Stimulated activated CD8-positive, alpha-beta memory T cell treated with anti-CD3 and anti-CD28 coated beads, Interleukin-2, amount 100 ng/mL, for 48 hours (primary cell): ENCODE results near the gene CNTN1.

ENCODE experiments used
- DNase-seq, 2 donors: peaks; one replicate each; pipeline ENCODE4 v3.0.0-alpha.2; 2020; ENCODE audit warnings: low read depth in 2 of 2

The CNTN1 gene

DNA sequence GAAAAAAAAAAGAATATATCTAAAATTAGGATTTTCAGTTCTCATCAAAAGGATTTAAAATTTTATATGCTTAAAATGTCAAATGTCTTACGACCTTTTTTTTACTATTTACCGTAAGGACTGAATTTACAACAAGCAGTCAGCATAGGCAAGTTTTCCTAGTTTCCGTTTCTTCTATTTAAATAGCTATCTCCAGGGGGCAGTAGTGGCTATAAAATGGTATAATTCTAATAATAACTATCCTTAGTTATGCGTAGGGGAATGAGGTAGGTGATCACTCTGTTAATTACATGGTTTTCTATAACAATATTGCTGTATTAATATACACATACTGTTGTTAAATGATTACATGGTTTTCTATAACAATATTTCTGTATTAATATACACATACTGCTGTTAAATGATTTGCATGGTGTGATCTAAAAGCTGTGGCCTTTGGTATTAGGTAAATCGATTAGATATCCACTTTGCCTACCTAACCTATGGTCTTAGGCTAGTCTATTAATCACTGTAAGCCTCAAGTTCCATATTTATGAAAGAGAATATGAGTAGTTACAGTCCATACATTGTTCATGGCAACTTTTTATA, 278.2 kb downstream of the CNTN1 start:
- no peak for DNase-seq

DNA sequence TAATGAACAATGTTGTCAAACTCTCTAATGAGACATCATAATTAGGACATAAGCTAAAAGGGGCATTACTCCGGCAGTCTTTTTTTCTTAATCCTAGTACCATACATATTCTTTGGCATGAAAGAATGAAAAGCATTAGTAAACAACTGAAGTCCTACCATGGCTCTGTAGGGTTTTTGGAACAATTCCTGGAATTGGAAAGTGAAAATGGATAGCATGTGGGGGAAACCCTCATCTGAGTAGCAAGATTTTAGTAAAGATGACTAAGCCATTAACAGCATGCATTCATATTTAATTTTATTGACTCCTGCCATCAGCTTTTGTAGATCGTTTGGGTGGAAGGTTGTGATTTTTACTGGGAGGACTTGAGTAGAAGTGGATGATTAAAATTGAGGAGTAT, 279.7 kb downstream of the CNTN1 start:
- DNase-seq = no peak

DNA sequence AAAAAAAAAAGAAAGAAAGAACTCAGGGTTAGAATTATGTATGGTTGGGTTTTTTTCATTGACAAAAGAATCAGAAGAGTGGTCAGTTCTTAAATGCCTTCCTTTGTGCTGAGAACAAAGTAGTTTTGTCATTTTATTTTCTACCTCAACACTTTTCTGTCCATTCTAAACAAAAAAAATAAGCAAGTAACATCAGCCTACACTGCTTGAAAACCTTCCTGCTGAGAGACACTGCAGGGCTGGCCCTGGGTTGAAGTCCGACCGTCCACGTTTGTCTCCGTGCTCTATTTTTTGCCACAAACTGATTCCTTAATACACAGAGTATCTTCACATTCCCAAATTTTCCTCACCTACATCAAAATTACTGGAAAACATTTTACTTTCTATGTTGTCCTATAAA, 284.3 kb downstream of the CNTN1 start:
- no peak for DNase-seq

DNA sequence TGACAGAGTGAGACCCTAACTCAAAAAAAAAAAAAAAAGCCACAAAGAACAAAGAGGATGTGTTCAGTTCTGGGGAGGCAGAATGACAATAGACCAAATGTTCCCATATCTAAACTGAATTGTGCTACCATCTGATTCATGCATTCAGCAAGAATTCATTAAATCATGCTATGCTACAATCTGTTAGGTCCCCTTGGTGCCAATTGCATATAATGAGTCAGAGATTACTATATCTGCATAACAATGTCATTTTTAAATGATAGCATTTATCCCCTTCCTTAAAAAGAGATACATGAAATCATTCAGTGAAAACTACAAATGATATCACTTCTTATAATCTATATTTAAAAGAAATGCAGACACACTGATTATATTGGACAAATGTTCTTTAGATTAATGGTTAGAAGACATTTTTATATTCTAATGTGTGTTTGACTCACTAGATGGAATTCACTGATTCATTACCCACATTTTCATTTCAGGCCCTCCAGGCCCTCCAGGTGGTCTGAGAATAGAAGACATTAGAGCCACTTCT, 288.3 kb downstream of the CNTN1 start:
- no peak for DNase-seq

DNA sequence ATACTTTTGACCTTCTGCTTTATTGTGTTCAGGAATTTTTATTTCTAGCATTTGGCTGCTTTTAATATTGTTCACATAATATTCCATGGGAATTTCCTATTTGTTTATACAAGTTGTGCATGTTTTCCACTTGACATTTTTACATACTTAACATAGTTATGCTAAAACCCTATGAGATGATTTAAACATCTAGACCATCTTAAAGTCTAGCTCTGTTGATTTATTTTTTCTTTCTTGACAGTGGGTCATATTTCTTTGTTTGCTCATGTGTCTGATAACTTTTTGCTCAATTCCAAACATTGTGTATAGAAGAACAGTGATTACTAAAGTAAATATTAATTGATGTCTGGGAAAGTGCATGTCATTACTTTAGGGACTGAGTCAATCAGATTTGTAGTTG, 293.8 kb downstream of the CNTN1 start:
- no peak for DNase-seq

DNA sequence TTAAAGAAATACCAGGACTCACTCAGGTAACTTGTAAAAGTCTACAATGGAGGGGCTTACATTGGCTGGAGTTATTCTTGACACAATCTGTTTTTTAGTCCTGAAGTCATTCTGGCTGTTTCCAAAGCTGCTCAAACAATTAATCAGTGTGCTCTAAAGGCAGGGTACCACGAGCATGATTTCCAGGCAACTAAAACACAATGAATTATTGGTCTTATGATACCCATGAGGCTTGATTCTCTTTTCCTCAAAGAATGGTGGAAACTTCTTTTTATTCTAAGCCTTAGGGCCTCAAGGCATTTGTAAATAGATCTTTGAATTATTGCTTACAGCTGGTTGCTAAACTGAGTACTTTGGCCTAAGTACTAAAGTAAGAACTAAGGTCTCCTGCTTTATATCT, 296.1 kb downstream of the CNTN1 start:
- DNase-seq = no peak

DNA sequence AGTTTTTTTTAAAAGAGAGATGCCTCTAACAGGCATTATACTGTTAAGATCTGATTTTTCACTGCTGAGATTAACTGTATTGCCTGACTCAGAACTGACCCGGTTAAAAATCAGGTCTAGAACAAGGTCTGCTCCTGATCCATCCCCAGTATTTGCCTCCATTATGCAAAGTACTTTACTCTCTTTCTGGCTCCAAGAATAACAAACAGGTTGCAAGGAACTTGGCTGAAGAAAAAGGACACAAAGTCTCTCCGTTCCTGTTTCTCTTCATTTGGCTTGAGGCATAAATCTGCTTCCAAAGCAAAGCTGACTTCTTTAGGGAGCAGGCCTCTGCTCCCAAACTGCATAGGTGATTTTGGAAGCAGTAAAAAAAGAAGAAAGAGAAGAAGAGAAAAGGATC, 296.6 kb downstream of the CNTN1 start:
- DNase-seq = no peak

DNA sequence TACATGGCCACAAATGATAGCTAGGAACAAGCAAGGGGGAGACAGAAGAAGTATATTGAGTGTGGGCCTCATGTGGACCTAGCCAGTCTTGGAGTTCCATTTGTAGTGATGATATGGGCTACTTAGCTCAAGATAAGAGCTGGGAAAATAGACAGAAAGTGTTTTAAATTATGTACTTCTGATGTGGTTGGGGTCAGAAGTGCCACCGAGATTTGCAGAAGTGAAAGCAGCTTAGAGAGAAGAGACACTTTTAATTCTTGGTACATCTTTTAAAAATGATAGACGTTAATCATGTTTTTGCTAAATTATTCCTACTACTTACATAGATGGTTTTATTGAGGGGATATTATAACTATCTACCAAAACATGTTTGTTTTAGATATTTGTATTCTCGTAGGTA, 297.5 kb downstream of the CNTN1 start:
- DNase-seq = no peak

DNA sequence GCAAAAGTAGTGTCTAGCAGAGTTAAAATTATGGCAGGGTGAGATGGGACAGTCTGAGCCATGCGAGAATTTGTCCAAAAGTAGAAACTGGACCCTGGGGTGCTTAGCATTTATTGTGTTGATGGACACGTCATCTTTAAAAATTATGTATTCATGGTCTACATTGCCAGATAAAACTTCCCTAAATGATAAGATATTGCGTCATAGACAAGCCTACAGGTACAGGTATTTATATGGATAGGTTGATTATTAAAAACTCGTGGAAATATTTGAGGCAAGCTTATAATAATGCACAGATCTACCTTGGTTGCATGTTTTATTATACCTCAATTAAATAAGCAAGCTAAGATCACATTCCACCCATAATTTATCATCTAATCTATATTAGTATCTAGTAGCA, 299.9 kb downstream of the CNTN1 start:
- no peak for DNase-seq

DNA sequence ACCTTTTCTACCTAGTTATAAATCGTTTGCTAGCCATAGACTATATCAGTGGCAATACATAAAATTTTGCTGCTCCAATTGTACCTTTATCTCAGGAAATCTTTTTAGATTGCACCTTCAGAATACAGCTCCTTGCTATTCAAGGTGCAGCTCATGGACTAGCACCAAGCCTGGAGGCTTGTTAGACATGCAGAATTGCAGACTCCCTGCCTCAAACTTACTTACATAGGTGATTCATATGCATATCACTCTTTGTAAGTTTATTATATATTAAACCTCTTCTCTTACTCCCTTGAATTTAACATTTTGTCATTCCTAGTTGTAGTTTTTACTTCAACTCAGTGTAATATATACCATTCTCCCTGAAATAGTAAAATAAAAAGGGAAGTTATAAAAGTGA, 300.4 kb downstream of the CNTN1 start:
- DNase-seq = no peak

DNA sequence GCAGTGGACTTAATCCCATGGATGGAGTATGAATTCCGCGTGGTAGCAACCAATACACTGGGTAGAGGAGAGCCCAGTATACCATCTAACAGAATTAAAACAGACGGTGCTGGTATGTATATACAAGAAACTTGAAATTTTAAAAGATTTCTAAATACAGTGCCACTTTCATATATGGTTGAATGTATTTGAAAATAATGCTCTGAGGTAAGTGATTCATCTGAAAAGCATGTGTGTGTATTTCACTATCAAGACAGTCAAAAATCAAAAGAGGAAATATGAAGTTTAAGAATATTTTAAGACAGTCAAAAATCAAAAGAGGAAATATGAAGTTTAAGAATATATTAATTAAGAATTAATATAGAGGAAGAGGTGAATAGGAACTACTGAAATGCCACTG, 300.9 kb downstream of the CNTN1 start:
- no peak for DNase-seq

DNA sequence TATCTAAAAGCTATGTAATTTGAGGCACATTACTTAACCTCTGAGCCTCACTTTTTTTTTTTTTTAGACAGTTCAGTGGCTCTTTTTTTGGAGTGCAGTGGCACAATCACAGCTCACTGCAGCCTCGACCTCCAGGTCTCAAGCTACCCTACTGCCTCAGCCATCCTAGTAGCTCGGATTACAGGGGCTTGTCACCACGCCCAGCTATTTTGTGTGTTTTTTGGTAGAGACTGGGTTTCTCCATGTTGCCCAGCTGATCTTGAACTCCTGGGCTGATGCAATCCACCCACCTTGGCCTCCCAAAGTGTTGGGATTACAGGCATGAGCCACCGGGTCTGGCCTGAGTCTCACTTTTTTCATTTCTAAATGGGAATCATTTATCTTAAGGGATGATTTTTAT, 303.9 kb downstream of the CNTN1 start:
- DNase-seq = no peak

DNA sequence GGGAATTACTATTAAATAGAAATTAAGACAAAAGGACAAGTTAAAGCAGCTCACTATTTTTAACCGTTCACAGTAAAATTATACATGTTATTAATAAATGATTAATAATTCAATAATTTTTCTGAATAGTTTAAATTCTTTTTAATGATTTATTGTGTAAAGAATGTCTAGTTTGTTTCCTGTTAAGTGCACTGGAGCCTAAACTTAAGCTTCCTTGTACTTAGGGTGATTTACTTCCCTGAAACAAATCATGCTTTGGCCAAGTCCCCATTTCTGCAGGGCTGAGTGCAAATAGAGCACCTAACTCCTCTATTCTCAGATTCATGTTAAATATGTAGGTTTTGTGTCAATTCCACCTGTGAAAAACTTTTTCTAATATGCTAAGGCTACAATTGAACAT, 307.0 kb downstream of the CNTN1 start:
- DNase-seq = no peak

DNA sequence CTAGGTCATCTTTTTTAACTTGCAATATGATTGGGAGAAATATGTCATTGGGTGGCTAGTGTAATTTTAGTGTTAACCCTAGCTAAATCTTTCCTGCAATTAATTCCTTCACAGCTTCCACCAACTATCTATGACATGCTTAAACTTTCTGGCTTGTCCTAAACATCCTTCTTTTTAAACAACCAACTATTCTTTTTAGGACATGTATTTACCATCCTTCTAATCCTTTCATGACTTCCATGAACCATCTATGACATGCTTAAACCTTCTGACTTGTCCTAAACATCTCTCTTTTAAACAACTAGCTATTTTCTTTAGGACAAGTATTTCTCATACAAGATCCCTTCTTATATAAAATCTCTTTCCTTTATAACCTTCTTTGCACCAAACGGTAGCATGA, 316.2 kb downstream of the CNTN1 start:
- DNase-seq = no peak

DNA sequence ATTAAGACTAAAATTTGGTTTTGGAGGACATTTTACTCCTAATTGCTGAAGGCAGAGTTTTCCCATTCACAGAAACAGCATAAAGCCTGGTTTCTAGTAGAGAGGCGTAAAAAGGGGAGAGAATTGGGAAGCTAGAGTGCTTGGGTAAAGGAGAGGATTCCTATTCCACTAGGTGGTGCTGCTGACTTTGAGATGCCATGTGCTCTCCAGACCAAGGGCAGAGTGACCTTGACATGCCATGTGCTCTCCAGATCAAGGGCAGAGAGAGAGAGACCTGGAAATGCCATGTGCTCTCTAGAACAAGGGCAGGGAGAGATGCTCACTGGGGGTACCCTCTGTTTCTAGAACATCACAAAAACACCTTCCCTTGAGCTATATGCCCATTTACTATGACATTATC, 319.7 kb downstream of the CNTN1 start:
- no peak for DNase-seq

DNA sequence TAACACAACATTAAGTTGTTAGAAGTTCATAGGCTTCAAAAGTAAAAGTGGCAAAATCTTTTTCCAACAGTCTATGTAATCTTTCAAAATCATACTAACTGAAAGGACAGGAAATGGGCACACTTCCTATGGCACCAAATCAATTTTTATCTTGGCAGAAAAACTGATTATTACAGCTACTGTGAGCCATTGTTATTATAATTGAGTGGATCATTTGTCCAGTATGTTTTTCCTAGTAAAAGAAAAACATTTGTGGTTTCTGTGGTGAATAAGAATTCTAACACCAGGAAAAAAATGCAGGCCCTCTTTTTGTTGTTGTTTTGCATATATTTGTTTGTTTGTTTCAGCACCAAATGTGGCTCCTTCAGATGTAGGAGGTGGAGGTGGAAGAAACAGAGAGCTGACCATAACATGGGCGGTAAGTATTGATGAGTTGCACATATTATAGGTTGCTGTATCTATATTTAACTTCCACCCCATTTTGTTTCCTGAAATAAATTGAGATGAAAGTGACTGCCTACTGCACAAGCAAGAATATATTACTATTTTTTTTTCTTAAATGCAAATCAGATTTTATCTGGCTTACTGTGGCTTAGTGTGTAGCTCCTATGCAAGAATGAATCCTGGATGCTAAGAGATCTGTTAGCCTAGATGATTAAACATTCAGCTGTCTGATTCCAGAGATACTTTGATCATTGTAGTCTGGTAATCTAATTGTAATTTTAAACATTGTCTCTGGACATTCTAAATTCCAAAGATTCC, 321.8 kb downstream of the CNTN1 start:
- no peak for DNase-seq

DNA sequence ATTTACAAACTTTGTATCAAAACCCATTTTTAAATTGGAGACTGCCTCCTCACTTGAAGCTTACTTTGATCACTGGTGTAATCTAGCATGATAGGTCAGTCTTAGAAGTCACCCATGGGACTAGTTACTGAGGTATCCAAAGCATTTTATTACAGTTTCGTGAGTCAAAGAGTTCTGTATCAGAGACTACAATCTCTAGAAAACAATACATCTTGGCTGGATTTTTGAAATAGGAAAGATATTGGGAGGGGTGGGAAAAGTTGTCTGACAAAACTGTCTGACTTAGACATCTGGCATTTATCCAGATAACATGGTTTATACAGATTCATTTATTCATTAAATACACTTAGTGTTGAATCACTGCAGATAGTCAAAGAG, 322.4 kb downstream of the CNTN1 start:
- no peak for DNase-seq

DNA sequence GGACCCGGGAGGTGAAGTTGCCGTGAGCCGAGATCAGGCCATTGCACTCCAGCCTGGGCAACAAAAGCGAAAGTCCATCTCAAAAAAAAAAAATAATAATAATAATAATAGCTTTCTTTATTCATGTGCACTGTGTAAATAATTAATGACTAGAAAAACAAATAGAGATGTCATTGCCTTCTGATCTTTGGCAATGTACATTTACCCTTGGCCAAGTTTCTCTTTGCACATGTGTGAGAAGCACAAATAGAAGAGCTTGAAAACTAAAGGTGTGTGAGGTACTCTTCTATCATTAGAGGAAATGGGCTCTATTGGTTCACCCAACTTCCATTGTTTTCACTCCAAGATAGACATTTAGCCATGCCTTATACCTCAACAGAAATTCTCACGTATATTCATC, 325.8 kb downstream of the CNTN1 start:
- no peak for DNase-seq

DNA sequence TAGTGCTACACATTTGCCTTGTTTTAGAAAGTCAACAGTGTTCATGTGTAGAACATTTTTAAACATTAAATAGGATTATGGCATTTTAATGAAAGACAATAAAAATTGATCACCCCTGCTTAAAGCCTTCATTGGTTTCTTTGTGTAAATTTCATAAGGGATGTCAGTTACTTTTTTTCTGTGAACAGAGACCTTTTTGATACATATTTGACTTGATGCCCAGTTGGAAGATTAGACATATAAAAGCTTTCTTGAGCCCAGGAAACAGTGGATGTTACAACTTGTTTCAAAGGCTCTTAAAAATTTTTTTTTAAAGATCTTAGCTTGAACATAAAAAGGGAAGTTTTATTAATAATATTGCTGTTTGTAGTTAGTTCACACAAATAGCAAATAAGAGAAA, 327.2 kb downstream of the CNTN1 start:
- DNase-seq = no peak

DNA sequence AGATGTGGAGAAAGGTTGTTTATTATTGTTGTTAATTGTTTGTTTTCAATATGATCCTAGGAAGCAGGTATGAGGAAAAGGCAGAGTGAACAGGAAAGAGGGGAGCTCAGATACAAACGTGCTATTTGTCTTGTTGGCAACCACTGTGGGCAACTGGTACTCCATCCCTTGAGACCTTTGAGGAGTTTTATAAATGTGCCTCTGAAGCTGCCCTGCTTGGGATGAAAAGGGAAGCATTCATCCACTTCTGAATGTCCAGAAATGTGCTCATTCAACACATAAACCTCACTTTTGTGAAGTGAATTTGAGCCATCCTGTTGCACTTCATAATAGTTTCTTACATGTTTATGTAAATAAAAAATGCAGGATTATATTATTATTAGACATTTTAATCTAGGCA, 331.6 kb downstream of the CNTN1 start:
- no peak for DNase-seq

DNA sequence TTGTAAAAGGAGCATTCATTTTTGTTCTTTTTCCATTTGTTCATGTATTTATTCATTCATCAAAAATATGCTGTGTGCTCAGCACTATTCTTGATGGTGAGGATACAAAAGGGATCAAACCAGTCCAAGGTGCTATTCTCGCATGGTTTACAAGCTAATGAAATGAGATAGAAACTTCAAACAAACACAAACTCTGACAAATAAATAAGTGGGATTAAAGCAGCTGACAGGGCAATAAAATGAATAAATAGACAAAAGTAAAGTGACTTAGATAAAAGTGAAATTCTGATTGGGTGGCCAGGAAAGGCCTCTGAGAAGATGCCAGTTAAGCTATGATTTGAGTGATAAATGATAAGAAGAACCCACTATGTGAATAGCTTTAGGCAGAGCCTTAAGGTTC, 333.9 kb downstream of the CNTN1 start:
- DNase-seq = no peak

DNA sequence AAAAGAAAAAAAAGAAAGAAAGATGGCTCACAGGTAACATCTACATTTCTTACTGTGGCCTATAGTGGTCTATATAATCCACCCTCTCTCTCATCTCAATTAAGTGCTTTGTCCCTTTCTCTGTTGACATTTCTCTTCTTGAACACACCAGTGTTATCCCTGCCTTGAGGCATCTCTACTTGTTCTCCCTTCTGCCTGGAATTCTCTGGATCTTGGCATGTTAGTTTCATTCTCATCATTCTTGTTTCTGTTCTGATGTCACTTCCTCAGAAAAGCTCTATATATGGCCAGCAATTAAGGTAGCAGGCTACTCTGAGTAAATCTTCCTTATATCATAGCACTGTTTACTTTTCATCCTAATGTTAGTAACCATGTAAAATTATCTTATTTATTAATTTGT, 340.1 kb downstream of the CNTN1 start:
- no peak for DNase-seq

DNA sequence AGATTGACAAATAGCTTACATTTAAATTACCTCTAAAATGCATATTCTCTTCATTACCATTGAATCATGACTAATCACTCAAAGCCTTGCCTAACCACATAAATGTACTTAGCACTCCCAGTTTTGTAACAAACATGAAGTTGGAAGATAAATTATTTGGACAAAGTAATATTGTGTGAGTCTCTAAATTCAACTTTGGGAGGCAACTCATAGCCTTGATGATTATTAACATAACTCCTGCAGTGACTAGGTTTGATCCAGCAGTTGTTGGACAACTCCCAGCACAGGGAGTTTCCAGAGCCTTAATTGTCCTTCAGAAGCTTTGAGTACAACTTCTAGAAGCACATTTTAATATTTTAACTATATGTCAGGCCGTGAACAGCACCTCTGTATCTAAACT, 342.4 kb downstream of the CNTN1 start:
- no peak for DNase-seq

DNA sequence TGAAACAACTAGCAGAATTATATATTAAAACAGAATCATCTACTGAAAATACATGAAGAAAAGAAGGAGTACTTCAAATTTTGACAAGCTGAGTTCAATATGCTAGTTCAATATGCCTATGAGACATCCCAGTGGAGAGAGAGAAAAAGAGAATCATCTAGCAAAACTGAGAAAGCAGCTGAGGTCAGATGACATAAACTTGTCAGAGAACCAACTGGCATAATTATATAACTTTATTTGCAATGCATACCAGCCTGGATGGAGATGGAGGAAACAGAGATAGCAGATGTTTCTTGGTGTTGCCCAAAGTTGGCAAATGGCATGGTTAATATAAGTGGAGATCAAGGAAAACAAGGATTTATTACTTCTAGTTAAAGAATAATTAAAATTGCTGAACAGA, 347.2 kb downstream of the CNTN1 start:
- no peak for DNase-seq
